GM12865 (cell line): ENCODE data around the gene SFMBT2.

ENCODE experiments used
- DNase-seq: peaks from one replicate; pipeline ENCODE4 v3.0.0; 2010; ENCODE audit warnings: low read depth
- H3K4me3 ChIP-seq: 2 replicates; pipeline ENCODE4 v1.5.1; 2011; ENCODE audit warnings: mild to moderate bottlenecking, low read depth, low read length, control low read depth
- CTCF ChIP-seq: IDR thresholded peaks from 2 replicates; pipeline ENCODE4 v1.5.1; 2011; ENCODE audit warnings: low read length, control low read depth, low read depth, inconsistent platforms; ENCODE audit not compliant: insufficient read depth; ENCODE audit errors: missing control alignments

SFMBT2 gene

GRCh38 chr10:7435674-7436073, 24.8 kb upstream of the SFMBT2 start:
- TF ChIP-seq CTCF = no peak
- no peak overlapping the region for H3K4me3 ChIP-seq
- peak; percentile 52 for DNase-seq

- DNase-seq = no peak
- TF ChIP-seq CTCF = no peak
- no peak overlapping the region for H3K4me3 ChIP-seq
Observed at GRCh38 chr10:7434378-7434777, 23.5 kb upstream of the SFMBT2 start.

DNA sequence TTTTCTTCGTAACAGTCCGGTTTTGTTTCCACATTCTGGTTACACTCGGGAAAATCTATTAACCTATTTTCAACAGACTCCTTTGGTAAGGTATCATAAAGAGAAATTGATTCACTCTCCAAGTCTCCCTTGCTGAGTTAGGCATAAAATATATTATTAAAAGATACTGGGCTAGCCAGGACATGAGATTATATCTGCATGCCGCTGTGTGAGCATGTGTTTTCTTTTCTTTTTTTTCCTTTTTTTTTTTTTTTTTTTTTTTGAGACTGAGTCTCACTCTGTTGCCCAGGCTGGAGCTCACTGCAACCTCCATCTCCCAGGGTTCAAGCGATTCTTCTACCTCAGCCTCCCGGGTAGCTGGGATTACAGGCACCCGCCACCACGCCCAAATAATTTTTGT, 23.0 kb upstream of the SFMBT2 start:
- DNase-seq = no peak
- TF ChIP-seq CTCF = no peak
- H3K4me3 ChIP-seq = no peak overlapping the region

GRCh38 chr10:7432884-7433726, 22.3 kb upstream of the SFMBT2 start:
- no peak overlapping the region for H3K4me3 ChIP-seq
- DNase-seq = no peak
- no peak for TF ChIP-seq CTCF

- H3K4me3 ChIP-seq = no peak overlapping the region
- DNase-seq = peak; percentile 67
- TF ChIP-seq CTCF = no peak
Observed at GRCh38 chr10:7428673-7429350, 18.0 kb upstream of the SFMBT2 start.

- no peak overlapping the region for H3K4me3 ChIP-seq
- DNase-seq = no peak
- TF ChIP-seq CTCF = no peak
Observed at GRCh38 chr10:7426349-7426748, 15.5 kb upstream of the SFMBT2 start.
